PC-9 (cell line): ENCODE data around the gene NT5M. TPM values are rescaled to one million over a fixed set of nuclear protein-coding genes. Genes with fewer than 3 reads are reported as not detected.

Experiments
- BruUV-seq: library from RNA; stranded (reverse); fragments of 400-500 nt; replicated peaks from 2 replicates; lab custom pipeline; 2021; lab: Mats Ljungman, UMichigan
- CTCF ChIA-PET: fragments of 300-600 bp; sonication (Branson Sonifier 250); formaldehyde crosslinking; loops from one replicate; lab custom pipeline; 2022; ENCODE audit warnings: antibody characterized with exemption; lab: Charles Lee
- POLR2A ChIA-PET: fragments of 300-600 bp; sonication (Branson Sonifier 250); formaldehyde crosslinking; loops from one replicate; lab custom pipeline; 2022; ENCODE audit warnings: antibody characterized with exemption; ENCODE audit not compliant: unreplicated experiment; lab: Charles Lee
- DNase-seq, 2 experiments: peaks; one replicate each; pipeline versions ENCODE4 v3.0.0 to v3.0.0-alpha.2; 2015 to 2022; ENCODE audit warnings: mixed read lengths in 1 of 2
- H2AFZ ChIP-seq: fragments of 200-600 bp; sonication (generic); 2 replicates; pipeline ENCODE4 v1.8.1; 2017; ENCODE audit warnings: antibody characterized with exemption
- H3F3A ChIP-seq: fragments of 200-600 bp; sonication (generic); 2 replicates; pipeline ENCODE4 v1.8.1; 2017; ENCODE audit warnings: antibody characterized with exemption, mild to moderate bottlenecking, low read depth; ENCODE audit not compliant: insufficient read depth
- H3K27ac ChIP-seq: fragments of 200-600 bp; sonication (generic); 2 replicates; pipeline ENCODE4 v1.6.1; 2016; ENCODE audit warnings: mixed run types
- H3K27me3 ChIP-seq: fragments of 200-600 bp; sonication (generic); 2 replicates; pipeline ENCODE4 v1.6.1; 2016; ENCODE audit warnings: low read depth, mixed run types; ENCODE audit not compliant: insufficient read depth
- H3K36me3 ChIP-seq: fragments of 200-600 bp; sonication (generic); 2 replicates; pipeline ENCODE4 v1.6.1; 2016; ENCODE audit warnings: low read depth, mixed run types
- H3K4me1 ChIP-seq: fragments of 200-600 bp; sonication (generic); replicated peaks from 2 replicates; pipeline ENCODE4 v1.6.1; 2016; ENCODE audit warnings: mixed run types; ENCODE audit not compliant: insufficient read depth
- H3K4me2 ChIP-seq: fragments of 200-600 bp; sonication (generic); 2 replicates; pipeline ENCODE4 v1.6.1; 2017; ENCODE audit warnings: mixed run types
- H3K4me3 ChIP-seq: fragments of 200-600 bp; sonication (generic); 2 replicates; pipeline ENCODE4 v1.6.1; 2016; ENCODE audit warnings: mixed run types
- H3K79me2 ChIP-seq: fragments of 200-600 bp; sonication (generic); 2 replicates; pipeline ENCODE4 v1.6.1; 2017; ENCODE audit warnings: low read depth, mixed run types
- H3K9me2 ChIP-seq: fragments of 200-600 bp; sonication (generic); 2 replicates; pipeline ENCODE4 v1.8.1; 2017; ENCODE audit warnings: mild to moderate bottlenecking; ENCODE audit not compliant: insufficient read depth
- H3K9me3 ChIP-seq: fragments of 200-600 bp; sonication (generic); 2 replicates; pipeline ENCODE4 v1.8.1; 2016; ENCODE audit warnings: low read depth; ENCODE audit not compliant: insufficient read depth
- H4K20me1 ChIP-seq: fragments of 200-600 bp; sonication (generic); 2 replicates; pipeline ENCODE4 v1.8.1; 2017; ENCODE audit not compliant: insufficient read depth
- CTCF ChIP-seq: fragments of 200-600 bp; sonication (generic); conservative IDR thresholded peaks from 2 replicates; pipeline ENCODE4 v1.6.1; 2017; ENCODE audit warnings: mixed run types, antibody characterized with exemption, mild to moderate bottlenecking, moderate library complexity
- EZH2 ChIP-seq: fragments of 200-600 bp; sonication (generic); IDR thresholded peaks from 2 replicates; pipeline ENCODE4 v1.8.0; 2017; ENCODE audit warnings: antibody characterized with exemption, low read depth
- intact Hi-C: fragments of 100-400 bp; cut with micrococcal nuclease; formaldehyde crosslinking; loops from one replicate; pipeline ENCODE4 v1.10.0; 2022; ENCODE audit not compliant: unreplicated experiment
- total RNA-seq: library from RNA; stranded (reverse); gene quantifications from 2 replicates; pipeline ENCODE4 v1.2.3, GENCODE V29; 2021

Gene NT5M
- total RNA-seq, 1 experiment from 2014 or later = 6.2 TPM

GRCh38 chr17:17363638-17364337 is 60.6 kb downstream of the NT5M start:
- CTCF ChIA-PET = no interaction called here
- Histone ChIP-seq H3K36me3 (no peaks in the 10 kb centered on the region), H3K4me1 (no peaks in the 10 kb centered on the region), H2AFZ (no peak overlapping the region), H3K79me2 (no peaks in the 10 kb centered on the region), H3K27me3 (peaks cover 59% of the 10 kb centered on the region), H4K20me1 (no peaks in the 10 kb centered on the region), H3K4me3 (no peak overlapping the region), H3K27ac (no peak overlapping the region), H3F3A (no peaks in the 10 kb centered on the region), H3K9me2 (no peaks in the 10 kb centered on the region), H3K9me3 (peaks cover 18% of the 10 kb centered on the region), H3K4me2 (no peak overlapping the region)
- POLR2A ChIA-PET = interaction anchor here (0.6 to 0.7 kb wide), 2 partner anchors 24 to 55 kb away, joined by 3 to 5 read pairs; no protein-coding TSS in a partner anchor
- TF ChIP-seq CTCF (no peak), EZH2 (no peak)
- intact Hi-C loops = no loop called here
- DNase-seq = no peak
- no TSS peak for BruUV-seq

GRCh38 chr17:17364338-17364667 is 61.1 kb downstream of the NT5M start:
- Histone ChIP-seq H3K9me3 (peaks cover 16% of the 10 kb centered on the region), H3K36me3 (no peaks in the 10 kb centered on the region), H3F3A (no peaks in the 10 kb centered on the region), H3K4me3 (no peak overlapping the region), H2AFZ (no peak overlapping the region), H3K27me3 (peaks cover 59% of the 10 kb centered on the region), H3K9me2 (no peaks in the 10 kb centered on the region), H3K4me2 (no peak overlapping the region), H3K4me1 (no peaks in the 10 kb centered on the region), H3K27ac (no peak overlapping the region), H3K79me2 (no peaks in the 10 kb centered on the region), H4K20me1 (no peaks in the 10 kb centered on the region)
- TF ChIP-seq EZH2 = no peak
- TF ChIP-seq CTCF = no peak
- no TSS peak for BruUV-seq
- CTCF ChIA-PET = no interaction called here
- POLR2A ChIA-PET = no interaction called here
- no peak for DNase-seq
- intact Hi-C loops = no loop called here

GRCh38 chr17:17365476-17366110 is 62.4 kb downstream of the NT5M start:
- no peaks in the 10 kb centered on the region for H3K9me2 ChIP-seq
- H2AFZ ChIP-seq = no peak overlapping the region
- no peak for DNase-seq
- POLR2A ChIA-PET = no interaction called here
- CTCF ChIA-PET = no interaction called here
- H3K79me2 ChIP-seq = no peaks in the 10 kb centered on the region
- H3K36me3 ChIP-seq = no peaks in the 10 kb centered on the region
- no peak overlapping the region for H3K4me2 ChIP-seq
- H3K27ac ChIP-seq = no peak overlapping the region
- TF ChIP-seq CTCF (no peak), EZH2 (no peak)
- no peaks in the 10 kb centered on the region for H4K20me1 ChIP-seq
- no peaks in the 10 kb centered on the region for H3K4me1 ChIP-seq
- H3K27me3 ChIP-seq = peaks cover 50% of the 10 kb centered on the region
- no peak overlapping the region for H3K4me3 ChIP-seq
- peaks cover 5% of the 10 kb centered on the region for H3K9me3 ChIP-seq
- intact Hi-C loops = no loop called here
- no peaks in the 10 kb centered on the region for H3F3A ChIP-seq
- no TSS peak for BruUV-seq
